ENCODE results near the gene PDE6G.

DNA sequence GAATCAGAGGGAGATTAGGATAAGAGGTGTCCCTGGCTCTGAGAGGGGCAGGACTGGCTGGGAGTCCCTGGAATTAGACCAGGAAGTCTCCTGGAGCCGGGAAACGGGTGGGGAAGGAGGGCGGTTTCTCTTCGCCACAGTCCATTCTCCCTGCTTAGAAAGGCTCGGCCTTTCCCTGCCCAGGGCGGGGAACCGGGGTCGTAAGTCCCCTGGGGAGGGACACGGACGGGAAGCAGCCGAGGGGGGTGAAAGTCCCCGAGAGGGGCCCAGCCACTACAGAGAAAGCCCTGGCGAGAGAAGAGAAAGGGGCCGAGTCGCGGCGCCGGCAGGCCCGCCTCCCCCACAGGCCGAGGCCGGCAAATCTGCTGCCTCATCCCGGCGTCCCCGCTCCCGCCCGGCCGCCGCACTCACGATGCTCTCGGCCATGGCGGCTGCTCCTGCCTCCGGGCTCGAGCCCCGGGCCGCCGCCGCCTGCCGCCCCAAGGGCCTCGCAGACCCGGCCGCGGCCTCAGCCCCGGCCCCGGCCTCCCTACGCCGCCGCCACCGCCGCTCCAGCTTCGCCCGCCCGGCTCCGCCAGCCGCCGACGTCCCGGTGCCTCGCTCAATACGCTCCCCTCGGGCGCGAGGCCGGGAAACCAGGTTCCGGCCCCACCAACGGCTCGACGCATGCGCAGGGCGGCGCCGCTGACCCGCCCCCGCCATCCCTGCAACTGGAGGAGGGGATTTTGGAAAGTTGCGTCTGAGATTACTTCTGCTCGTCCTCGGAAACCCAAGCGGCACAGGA lies 19.6 kb downstream of the PDE6G start, which contains the start of the genes NPLOC4 and TSPAN10:
- TF ChIP-seq, protein P1, sequence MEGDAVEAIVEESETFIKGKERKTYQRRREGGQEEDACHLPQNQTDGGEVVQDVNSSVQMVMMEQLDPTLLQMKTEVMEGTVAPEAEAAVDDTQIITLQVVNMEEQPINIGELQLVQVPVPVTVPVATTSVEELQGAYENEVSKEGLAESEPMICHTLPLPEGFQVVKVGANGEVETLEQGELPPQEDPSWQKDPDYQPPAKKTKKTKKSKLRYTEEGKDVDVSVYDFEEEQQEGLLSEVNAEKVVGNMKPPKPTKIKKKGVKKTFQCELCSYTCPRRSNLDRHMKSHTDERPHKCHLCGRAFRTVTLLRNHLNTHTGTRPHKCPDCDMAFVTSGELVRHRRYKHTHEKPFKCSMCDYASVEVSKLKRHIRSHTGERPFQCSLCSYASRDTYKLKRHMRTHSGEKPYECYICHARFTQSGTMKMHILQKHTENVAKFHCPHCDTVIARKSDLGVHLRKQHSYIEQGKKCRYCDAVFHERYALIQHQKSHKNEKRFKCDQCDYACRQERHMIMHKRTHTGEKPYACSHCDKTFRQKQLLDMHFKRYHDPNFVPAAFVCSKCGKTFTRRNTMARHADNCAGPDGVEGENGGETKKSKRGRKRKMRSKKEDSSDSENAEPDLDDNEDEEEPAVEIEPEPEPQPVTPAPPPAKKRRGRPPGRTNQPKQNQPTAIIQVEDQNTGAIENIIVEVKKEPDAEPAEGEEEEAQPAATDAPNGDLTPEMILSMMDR (conservative IDR thresholded peaks at IDR 0.05 in 1 of 2, IDR thresholded peaks at IDR 0.05 in 1 of 2; ENCODE audit: extremely low read depth in 1 of 2, insufficient read depth in 1 of 2, low read depth in 1 of 2, low read length in 2 of 2), result no peak
- no peak for TF ChIP-seq EZH2 (IDR thresholded peaks at IDR 0.05; ENCODE audit: borderline replicate concordance, low read length)

Measured in mammary epithelial cell (primary cell).